ENCODE measurements around the gene GCDH.

The GCDH gene

DNA sequence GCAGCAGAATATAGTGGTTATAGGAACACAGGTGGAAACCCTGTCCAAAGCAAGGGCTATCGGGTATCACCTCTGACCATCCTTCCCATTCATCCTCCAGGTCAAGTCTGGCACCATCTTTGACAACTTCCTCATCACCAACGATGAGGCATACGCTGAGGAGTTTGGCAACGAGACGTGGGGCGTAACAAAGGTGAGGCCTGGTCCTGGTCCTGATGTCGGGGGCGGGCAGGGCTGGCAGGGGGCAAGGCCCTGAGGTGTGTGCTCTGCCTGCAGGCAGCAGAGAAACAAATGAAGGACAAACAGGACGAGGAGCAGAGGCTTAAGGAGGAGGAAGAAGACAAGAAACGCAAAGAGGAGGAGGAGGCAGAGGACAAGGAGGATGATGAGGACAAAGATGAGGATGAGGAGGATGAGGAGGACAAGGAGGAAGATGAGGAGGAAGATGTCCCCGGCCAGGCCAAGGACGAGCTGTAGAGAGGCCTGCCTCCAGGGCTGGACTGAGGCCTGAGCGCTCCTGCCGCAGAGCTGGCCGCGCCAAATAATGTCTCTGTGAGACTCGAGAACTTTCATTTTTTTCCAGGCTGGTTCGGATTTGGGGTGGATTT lies 52.6 kb downstream of the GCDH start:
- no peak for DNase-seq

DNA sequence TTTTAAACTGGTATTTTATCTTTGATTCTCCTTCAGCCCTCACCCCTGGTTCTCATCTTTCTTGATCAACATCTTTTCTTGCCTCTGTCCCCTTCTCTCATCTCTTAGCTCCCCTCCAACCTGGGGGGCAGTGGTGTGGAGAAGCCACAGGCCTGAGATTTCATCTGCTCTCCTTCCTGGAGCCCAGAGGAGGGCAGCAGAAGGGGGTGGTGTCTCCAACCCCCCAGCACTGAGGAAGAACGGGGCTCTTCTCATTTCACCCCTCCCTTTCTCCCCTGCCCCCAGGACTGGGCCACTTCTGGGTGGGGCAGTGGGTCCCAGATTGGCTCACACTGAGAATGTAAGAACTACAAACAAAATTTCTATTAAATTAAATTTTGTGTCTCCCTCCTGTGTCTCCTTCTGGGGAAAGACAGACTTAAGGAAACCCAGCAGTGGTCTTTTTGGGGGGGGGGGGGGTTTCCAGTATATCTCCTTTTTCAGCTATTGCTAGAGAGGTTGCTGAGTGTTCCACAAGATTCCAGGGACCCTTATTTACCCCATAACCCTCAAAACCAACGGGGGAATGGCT lies 53.2 kb downstream of the GCDH start:
- no peak for DNase-seq

- DNase-seq: peak in 1 of 2 donors; percentile 86
These were observed 54.6 kb downstream of the GCDH start, which contains the start of gene RAD23A for GRCh38 chr19:12945479-12946091. Gene RAD23A, plus strand, starts transcription at chr19:12945862. Its CDS starts 87 bp downstream, at chr19:12945949.

DNA sequence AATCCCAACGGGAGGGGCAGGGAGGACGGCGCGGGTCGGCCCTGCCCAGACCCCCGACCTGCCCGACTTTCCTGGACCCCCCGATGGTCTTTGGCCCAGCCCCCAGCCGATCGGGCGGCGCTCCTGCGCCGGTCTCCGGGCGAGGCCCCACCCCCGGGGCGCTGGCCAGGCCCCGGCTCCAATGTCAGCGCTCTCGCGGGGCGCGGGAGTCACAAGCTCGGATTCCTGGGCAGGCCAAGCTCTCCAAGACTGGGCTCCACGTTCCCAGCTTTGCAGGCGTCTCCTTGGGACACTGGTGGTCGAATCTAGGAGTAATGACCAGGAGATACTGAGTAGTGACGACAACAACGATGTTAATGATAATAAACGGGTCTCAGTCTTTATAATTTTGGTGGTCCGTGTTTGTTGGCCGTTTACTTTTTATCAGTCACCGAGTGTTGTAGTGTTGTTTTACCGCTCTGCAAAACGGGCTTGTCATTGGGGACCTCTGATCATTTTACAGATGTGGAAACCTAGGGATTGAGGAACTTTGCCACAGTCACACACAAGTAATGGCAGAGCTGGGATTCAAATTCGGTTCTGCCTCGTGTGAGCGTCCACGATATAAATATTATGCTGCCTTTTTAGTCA lies 55.2 kb downstream of the GCDH start:
- DNase-seq: peak in 1 of 2 donors; percentile 55

GRCh38 chr19:12946731-12947496 lies 56.0 kb downstream of the GCDH start:
- no peak for DNase-seq

GRCh38 chr19:12947702-12948611 lies 57.0 kb downstream of the GCDH start:
- no peak for DNase-seq

DNA sequence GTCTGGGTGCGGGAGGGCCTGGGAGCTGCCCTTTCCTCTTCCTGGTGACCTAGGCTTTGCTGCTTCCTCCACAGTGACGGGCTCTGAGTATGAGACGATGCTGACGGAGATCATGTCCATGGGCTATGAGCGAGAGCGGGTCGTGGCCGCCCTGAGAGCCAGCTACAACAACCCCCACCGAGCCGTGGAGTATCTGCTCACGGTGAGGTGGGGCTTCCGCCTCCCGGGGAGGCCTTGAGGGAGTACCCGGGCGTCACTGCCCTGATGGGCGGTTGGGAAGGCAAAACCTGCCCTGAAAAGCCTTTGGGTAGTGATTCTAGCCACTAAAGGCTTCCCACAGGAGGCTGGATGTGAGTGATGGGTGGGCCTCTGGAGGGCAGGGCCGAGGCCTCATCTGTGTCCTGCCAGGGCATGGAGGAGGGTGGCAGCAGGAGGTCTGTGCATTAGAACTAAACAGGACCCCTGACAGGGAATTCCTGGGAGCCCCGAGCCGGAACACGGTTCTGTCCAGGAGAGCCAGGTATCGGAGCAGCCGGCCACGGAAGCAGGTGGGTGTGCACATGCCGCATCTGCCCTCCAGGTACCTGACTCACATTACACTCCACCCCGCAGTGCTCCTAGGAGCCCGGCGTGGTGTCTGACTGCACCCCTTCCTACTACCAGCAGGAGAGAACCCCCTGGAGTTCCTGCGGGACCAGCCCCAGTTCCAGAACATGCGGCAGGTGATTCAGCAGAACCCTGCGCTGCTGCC lies 57.8 kb downstream of the GCDH start:
- no peak for DNase-seq
